HG03175 (cell line): ENCODE measurements around the gene RNF166.

ENCODE experiments used
- ATAC-seq: cut with Tn5 transposase; IDR thresholded peaks from one replicate; pipeline ENCODE4 v1.9.1; 2021; ENCODE audit warnings: mild to moderate bottlenecking, moderate library complexity; ENCODE audit not compliant: unreplicated experiment

Gene RNF166

DNA sequence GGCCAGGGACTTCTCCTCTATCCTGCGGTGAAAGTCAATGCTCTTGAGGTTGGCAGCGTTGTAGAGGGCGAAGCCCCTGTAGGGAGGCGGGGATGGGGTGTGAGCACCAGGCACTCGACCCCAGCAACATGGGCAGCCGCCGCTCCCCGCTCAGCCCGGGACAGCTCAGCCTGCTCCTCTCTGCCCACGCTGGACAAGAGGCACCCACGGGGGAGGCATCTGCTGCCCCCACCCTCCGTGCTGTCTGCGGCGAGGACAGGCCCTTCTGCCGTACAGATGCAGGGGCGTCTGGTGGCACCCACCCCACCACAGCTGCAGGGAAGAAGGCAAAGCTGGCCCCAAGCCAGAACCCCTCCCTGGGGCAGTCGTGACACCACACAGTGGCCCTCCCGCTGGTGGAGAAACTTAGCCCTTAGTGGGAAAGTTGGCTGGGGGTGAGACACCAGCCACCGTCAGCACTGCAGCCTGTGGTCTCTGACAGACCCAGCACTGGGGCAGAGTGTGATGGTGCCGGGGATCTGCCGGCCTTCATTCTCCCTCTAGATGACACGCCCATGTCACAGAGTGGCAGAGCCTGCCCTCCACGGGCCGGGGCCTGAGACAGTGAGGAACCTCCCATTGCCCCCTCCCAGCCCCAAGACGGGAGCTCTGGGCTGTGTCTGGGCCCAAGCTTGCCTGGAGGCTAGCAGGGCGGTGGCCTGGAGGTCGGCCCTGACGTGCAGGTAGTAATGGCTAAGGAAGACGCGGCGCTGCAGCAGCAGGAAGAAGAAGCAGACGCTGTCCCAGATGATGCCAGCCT, 19.6 kb upstream of the RNF166 start:
- ATAC-seq, result no peak

DNA sequence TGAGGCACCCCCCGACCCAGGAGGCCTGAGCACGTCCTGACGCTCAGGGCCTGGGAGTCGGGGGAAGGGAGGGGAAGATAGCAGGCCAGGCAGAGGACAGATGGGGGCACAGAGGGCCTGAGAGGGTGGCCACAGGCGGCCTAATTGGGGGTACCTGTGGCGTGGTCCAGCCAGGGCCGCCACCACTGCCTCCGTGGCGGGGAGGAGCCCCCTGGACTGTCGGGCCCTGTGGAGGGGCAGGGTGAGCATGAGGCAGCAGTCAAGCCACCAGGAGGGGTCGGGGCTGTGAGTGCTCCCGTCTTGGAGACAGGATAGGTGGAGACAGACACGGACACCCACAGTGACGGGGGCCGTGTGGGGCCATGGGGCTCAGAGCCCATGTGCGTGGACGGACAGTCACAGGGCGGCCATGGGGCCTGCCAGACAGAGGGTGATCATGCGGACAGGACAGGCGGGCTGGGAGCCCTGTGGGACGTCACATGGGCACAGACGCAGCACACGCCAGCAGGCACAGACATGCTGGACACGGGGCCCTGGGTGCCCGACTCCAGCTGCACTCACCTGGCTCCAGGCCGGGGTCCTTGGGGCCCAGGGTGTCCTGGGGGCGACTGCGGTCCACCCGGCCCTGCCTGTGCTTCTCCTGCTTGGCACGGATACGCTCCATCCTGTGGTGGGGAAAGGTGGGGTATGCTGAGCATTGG, 18.8 kb upstream of the RNF166 start:
- ATAC-seq, result no peak

DNA sequence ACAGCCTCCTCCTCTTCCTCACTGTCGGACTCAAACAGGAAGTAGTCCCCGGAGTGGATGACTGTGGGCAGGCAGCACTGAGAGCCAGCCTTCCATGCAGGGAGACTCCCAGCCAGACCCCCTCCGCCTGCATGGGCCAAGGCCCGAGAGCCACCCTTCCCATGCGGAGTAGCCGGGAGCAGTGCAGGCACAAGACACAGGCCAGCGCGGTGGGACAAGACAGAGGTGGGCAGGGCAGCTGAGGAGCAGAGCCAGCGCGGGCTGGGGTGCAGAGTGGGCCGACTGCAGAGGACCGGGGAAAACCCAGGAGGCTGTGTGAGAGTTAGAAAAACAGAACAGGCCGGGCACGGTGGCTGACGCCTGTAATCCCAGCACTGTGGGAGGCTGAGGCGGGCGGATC, 17.7 kb upstream of the RNF166 start:
- no peak for ATAC-seq

DNA sequence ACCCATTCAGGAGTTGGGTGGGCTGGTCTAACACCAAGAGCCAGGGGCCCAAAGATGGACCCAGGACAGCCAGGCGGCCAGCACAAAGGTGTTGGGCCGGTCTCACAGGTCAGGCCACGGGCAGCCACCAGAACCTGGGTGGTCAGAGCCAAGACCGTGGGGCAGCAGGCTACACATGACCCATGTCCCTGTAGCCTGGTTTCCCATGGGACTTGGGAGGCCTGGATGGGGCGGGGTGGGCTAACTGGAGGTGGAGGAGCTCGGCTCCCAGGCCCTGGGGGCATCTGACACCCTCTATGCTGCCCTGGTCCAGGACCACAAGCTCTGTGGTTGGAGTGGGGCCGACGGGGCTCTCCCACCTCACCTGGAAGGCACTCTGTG, 17.3 kb upstream of the RNF166 start:
- no peak for ATAC-seq

DNA sequence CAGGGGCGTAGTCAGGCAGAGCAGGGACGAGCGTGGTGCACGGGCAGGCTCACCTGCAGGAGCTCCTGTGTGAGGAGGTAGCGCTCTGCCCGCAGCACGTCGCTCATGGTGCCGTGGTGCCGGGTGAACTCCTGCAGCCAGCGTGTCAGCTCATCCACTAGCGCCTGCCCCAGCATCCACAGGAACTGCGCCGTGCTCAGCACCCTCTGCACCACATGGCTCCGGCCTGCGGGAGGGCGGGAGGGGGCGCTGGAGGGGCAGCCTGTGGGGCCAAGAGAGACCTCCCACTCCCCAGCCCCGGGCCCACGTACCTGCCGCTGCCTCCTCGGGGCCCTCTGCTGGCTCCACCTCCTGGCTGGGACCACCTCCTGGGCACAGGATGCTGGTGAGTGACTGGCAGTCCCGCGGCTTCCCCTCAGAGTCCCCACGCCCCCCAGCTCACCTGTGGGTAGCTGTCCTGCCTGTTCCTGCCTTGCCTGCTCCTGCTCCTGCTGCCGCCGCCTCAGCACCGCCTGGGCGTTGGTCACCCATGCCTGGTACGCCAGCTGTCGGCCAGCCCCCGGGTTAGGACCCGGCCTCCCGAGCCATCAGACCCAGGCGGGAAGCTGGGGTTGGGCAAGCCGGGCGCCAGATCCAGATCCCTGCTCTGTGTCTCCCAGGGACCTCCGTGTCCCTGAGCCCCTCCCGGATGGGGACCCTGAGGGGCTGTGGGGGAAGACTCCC, 16.7 kb upstream of the RNF166 start:
- no peak for ATAC-seq

DNA sequence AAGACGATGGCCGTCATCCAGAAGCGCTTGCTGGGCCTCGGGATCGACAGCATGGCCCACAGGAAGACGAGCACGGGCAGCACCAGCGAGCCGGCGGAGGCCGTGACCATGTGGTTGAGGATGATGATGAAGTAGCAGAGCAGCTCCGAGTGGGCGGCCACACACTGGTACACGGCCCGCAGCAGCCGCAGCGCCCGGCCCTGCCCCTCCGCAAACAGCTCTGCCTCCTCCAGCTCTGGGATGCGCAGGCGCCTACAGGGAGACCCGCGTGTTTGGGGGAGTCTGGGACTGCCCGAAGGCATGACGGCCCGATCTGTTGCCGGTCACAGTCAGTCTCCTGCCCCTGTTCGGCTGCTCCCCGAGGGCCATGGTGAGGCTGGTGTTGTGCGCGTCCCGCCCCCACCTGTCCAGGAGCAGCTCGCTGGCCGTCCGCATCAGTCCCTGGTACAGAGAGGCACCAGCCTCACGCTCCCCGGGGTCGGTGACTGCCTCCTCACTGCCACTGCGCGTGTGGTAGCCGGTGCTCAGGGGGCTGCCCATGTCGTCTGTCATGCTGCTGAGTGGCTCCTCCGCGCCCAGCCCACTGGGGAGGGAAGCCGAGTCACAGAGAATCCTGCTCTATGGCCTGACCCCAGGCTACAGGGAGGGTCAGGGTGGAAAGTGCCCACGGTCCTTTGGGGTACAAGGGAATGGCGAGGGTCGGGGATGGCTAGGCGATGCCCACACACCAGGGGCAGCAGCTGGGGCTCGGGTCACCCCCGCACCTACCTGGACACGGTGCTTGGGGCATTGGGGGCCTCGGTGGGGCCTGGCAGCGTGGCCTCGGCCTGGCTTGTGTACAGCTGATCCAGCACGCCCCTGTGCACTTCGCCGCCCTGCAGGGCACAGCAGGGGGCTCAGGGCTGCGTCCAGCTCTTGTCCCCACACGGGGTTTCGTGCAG, 15.9 kb upstream of the RNF166 start:
- ATAC-seq, result no peak

DNA sequence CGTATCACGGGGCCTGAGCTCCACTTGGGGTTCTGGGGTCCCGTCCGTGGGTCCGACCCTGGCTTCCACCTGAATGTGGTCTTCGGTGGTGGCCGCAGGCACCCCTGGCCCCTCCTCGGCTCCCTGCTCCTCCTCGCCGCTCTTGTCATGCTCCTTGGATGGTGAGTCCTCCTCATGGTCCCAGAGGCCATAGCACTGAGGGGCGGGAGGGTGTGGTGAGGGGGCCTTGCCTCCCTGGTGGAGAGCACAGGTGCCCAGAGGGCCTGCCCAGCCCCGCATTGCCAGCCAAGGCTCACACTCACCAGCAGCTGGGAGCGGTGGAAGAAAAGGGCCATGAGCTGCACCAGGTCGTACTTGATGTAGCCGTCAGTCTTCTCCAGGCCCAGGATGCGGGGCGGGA, 15.0 kb upstream of the RNF166 start:
- ATAC-seq, result no peak

DNA sequence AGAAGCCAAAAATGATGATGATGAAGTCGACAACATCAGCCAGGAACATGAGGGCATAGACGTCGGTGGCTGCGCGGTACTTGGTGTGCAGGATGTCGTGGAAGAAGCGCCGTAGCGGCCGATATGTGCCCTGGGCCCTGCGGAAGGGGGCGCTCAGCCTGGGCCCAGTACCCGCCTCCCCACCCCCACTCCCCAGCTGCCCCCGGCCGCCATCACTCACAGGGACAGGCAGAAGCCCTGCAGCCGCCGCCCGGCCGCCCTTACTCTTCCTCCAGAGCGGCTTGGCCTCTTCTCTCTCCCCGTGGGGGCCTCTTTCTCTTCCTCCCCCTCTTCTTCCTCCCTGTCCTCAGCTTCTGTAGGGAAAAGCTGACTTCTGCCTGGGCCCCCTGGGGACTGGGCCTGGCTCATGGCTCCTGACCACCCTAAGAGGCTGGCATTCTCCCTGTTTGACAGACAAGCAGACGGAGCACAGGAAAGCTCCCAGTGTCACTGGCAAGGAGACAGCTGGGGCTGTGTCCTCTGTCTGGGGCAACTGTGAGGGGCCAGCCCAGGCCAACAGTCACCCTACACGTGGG, 14.3 kb upstream of the RNF166 start:
- ATAC-seq, result no peak

DNA sequence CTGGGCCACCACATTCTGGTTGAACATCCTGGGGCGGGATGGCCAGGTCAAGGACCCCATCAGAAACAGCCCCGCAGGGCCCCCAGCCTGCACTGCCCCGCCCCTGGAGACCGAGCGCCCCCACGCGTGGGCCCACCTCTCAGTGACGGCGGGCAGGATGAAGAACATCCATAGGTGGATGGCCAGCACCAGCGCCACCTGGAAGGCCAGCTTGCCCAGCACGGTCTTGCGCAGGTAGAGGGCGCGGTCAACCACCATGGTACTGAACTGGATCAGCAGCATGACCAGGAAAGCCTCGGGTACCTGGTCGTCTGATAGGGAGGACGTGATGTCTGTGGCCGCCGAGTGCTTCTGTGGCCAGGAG, 13.7 kb upstream of the RNF166 start:
- no peak for ATAC-seq

DNA sequence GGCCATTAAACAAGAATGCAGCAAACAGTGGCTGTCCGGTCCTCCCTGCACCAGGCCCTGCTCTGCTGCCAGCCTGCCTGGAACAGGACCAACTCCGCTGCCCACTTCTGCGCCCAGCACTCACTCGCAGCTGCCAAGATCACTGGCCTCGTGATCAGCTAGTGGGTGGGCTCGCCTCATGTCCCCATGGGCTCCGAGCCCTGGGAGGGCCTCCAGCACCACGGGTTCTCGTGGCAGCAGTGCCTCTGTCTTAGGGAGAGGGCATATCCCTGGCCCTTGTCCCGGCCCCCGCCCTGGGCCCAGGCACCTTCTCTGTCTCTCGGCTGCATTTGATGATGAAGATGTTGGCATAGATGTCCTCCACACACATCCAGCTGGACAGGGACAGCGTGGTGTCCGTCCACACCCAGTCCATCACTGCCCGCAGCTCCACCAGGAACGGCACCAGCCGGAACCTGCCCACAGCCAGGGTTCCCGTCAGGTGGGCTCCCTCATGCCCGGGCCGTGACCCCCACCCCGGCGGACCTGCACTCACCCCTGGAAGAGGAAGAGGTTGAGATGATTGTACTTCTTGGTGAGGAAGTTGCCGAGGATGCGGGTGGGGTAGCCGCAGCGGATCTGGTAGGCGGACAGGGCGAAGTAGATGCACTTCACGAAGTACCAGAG, 13.2 kb upstream of the RNF166 start:
- no peak for ATAC-seq

DNA sequence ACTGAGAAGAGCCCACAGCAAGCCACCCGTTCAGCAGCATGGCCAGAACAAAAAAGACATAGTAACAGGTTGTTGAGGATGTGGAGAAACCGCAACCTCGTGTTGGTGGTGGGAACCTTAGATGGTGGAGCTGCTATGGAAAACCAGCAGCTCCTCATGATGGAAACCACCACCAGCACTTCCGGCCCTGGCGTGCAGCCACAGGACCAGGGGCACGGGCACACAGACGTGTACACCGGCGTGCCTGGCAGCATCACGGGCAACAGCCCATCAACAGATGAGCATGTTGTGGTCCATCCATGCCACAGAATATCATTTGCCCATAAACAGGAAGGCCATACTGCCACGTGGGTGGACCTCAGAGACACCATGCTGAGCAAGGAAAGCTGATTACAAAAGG, 12.0 kb upstream of the RNF166 start:
- no peak for ATAC-seq

DNA sequence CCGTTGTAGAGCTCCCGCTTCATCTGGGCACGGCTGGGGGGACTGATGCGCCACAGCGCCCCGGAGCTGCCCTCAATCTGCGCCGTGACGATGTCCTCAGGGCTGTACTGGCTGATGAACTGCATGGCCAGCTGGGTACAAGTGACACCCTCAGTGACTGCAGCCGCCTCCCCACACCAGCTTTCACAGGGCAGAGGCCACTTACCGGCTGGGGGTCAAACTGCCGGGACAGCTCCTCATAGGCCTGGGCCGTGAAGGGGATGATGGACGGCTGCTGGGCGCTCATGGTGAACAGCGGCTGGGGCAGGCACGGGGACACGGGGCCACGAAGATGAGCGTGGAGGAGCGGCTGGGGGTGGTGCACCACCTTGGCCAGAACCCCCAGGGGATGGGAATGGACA, 10.4 kb upstream of the RNF166 start:
- ATAC-seq, result no peak

DNA sequence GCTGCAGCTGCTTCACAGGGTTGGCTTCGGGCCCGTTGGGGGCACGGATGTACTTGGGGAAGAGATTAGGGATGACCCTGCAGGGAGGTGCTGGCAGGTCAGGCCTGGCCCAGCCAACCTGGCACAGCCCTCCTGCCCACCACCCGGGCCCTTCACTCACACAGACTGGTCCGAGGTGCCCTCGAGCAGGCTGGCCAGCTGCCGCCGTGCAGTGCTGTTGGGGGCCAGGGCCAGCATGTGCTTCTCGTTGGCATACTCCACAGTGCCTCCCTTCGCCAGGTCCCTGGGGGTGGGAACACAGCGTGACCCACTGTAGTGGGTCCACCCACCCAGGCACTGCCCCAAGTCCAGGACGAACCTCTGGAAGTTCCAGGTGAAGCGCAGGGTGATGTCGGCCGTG, 10.0 kb upstream of the RNF166 start:
- no peak for ATAC-seq

DNA sequence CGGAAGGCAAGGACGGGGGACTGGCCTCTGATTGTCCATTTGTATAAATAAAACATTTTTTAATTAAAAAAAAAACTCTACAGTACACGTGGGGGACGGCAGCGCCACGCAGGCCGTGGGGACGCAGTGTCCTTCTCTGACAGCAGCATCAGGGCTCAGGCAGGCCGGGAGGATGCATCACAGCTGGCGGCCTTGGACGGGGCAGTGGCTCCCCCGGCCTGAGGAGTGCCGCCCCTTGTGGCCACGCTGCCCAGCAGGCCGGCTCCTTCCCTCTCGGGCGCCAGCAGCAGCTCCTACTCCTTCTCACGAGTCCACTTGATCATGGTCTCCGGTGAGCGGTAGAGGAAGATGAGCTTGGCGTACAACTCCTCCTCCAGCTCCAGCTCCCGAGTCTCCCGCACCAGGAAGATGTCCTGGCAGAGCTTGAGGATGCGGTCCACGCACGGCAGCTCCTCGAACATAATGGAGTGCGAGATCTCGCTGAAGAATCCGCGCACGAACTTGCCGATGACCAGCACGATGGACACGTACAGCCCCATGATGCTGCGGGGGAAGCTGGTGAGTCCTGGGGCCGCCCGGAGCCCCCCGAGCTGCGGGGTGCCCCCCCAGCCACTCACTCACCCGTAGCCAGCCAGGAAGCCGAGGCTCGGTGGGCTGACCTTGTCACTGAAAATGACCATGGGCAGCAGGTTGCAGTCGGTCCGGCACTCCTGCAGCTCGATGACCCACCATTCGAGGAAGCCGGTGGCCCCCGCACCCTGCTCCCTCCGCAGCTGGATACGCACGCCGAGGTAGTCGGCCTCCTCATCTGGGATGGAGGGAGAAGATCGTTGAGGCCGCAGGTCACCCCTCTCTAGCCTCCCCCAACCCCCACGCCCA, 9.3 kb upstream of the RNF166 start:
- ATAC-seq, result no peak

DNA sequence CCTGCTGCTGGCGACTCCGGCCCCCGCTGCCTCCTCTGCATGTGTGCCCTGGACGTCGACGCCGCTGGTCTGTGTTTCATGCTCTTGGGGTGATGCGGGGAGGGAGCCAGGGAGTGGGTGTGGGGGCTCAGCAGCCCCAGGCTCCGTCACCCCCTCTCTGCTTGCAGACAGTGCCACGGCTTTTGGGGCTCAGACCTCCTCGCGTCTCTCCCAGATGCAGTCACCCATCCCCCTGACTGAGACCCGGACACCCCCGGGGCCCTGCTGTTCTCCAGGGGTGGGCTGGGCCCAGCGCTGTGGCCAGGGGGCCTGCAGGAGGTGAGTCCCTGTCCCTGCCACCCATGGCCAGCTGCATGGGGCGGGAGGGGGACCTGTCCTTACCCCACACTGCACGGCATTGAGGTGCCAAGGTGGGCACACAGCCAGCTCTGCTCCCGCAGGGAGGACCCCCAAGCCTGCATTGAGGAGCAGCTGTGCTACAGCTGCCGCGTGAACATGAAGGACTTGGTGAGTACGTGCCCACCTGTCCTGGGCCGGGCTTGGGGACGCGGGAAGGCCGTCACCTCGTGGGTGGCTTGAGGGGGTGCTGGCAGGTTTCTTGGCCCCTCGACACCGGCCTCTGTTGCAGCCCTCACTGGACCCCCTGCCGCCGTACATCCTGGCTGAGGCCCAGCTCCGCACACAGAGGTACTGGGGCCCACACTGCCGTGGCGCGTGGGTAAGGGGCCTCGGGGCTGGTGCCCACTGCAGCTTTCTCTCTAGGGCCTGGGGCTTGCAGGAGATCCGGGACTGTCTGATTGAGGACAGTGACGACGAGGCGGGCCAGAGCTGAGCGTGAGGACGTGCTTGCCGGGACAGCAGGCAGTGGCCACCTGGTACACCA, 8.5 kb upstream of the RNF166 start:
- ATAC-seq, result no peak

DNA sequence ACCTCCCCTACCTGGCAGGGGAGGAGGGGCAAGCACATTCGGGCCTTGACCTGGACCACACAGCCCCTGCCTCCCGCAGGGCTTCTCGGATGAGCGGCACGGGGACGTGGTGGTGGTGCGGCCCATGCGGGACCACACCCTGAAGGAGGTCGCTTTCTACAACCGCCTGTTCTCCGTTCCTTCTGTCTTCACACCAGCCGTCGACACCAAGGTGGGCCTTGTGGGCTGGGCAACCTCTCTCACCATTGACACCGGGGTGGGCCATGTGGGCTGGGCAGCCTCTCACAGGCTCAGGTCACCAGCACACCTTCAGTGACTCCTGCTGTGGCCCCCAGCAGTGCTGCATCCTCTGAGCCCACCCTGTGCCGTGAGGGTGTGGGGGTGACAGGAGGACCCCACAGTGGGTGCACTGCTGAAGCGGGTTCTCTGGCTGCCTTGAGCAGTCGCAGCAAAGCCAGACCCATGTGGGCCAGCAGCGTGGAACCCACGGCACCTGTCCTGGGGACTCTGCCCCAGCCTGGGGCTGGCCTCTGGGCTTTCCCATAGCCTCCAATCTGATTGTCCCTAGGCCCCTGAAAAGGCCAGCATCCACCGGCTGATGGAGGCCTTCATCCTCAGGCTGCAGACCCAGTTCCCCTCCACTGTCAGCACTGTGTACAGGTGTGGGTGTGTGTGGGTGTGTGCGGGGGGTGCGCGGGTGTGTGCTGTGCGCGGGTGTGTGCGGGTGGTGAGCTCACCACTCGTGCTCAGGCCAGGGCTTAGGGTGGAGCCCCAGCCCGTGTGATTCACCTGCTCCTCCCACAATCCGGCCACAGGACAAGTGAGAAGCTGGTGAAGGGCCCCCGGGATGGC, 7.6 kb upstream of the RNF166 start:
- no peak for ATAC-seq

DNA sequence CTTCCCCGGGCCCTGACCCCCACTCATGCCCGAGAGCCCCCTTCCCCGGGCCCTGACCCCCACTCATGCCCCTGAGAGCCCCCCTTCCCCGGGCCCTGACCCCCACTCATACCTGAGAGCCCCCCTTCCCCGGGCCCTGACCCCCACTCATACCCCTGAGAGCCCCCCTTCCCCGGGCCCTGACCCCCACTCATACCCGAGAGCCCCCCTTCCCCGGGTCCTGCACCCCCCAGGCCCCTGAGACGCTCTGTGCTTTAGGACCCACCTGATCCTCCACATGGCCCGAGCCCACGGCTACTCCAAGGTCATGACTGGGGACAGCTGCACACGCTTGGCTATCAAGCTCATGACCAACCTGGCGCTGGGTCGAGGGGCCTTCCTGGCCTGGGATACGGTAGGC, 6.8 kb upstream of the RNF166 start:
- ATAC-seq, result no peak
